LHCN-M2 (cell line): ENCODE data around the gene NPFFR1. TPM values are rescaled to one million over a fixed set of nuclear protein-coding genes. Genes with fewer than 3 reads are reported as not detected.
"Not testable (repeated sequence)": the region's sequence is repeated elsewhere in the genome, so short reads cannot be mapped to it uniquely, and the experiment has no call there.

Experiments
- DNase-seq: peaks from one replicate; pipeline ENCODE4 v3.0.0-alpha.2; 2012; ENCODE audit warnings: low read depth
- total RNA-seq: library from RNA; depleted of rRNA; stranded (reverse); fragments of >200 nt; gene quantifications from 2 replicates; pipeline ENCODE4 v1.2.3, GENCODE V29; 2014

NPFFR1 gene
- total RNA-seq, 1 experiment from 2014 or later, result not detected

- DNase-seq, result no peak
These were observed 2.8 kb upstream of the NPFFR1 start for GRCh38 chr10:70286616-70287015.

DNA sequence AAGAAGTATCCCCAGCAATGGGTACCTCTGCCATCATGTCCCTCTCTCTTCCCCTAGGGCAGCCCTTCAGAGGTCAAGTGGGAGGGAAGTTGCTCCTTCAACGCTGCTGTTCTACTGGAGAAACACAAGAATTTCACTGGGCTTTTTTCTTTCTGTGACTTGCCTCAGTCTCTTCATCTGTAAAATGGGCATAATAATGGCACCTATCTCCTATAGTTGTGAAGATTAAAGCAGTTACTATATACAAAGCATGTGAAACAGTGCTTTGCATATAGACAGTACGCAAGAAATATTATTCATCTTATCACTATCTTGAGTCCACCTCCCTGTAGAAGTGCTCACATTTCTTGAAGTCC is 1.6 kb upstream of the NPFFR1 start:
- no peak for DNase-seq

DNA sequence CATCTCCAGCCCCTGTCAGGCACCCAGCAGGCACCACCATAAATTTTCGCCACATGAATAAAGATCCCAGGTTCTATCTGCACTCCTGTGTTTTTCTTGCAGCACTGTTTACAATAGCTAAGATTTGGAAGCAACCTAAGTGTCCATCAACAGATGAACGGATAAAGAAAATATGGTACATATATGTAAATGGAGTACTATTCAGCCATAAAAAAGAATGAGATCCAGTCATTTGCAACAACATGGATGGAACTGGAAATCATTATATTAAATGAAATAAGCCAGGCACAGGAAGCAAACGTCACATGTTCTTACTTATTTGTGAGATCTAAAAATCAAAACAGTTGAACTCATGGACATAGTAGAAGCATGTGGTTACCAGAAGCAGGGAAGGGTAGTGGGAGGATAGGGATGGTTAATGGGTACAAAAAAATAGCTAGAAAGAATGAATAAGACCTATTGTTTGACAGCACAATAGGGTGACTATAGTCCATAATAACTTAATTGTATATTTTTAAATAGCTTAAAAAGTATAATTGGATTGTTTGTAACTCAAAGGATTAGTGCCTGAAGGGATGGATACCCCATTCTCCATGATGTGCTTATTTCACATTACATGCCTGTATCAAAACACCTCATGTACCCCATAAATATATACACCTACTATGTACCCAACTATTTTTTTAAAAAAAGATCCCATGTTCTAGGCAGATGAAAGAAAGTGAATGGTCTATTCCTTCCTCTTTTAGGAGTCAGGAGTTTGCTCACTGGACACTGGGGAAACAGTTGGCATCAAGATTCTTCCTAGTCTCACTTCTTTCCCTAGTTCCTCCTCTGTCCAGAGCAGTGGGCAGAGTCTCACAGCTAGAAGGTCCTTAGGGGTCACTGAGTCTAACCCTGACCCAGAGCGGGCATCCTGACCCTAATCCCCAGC is 1.0 kb upstream of the NPFFR1 start:
- DNase-seq, result no peak

GRCh38 chr10:70283071-70283444 is 746 bp downstream of the NPFFR1 start:
- no peak for DNase-seq

DNA sequence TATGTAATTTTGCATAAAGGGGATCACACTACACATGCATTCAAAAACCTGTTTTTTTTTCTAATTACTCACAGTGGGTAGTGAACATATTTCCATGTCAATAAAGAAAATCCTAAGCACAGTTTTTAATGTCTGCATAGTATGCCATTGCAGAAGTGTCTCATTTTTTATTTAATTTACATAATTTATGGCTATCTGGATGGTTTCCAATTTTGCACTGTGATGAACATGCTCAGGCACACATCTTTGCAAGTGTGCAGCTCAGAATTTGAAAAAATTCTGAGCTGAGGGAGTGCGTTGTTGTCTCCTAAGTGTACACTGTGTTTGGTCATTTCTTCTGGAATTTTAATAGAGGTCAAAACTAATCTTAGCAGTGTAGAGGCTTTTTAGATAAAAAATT is 2.2 kb downstream of the NPFFR1 start:
- DNase-seq, result no peak

- DNase-seq, result no peak
These were observed 3.7 kb downstream of the NPFFR1 start for GRCh38 chr10:70280099-70280498.

GRCh38 chr10:70277396-70278030 is 6.3 kb downstream of the NPFFR1 start:
- DNase-seq, result no peak

GRCh38 chr10:70274643-70275042 is 9.2 kb downstream of the NPFFR1 start:
- DNase-seq, result peak; percentile 46

DNA sequence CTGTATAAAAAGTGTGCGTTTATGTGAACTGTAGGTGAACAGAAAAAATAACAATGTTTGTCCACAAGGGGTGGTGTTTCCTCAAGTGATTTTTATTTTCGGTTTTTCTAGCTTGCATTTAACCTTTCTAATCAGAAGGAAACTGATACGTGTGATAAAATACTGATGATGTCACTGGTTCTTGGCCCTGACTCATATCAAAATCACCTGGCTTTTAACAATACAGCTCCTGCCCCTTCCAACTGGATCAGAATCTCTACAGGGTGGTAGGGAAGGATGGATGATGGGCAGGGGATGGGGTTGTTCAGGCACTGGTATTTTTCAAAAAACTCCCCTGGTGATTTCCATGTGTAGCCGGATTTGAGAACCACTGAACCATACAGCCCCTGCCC is 10.9 kb downstream of the NPFFR1 start:
- no peak for DNase-seq

DNA sequence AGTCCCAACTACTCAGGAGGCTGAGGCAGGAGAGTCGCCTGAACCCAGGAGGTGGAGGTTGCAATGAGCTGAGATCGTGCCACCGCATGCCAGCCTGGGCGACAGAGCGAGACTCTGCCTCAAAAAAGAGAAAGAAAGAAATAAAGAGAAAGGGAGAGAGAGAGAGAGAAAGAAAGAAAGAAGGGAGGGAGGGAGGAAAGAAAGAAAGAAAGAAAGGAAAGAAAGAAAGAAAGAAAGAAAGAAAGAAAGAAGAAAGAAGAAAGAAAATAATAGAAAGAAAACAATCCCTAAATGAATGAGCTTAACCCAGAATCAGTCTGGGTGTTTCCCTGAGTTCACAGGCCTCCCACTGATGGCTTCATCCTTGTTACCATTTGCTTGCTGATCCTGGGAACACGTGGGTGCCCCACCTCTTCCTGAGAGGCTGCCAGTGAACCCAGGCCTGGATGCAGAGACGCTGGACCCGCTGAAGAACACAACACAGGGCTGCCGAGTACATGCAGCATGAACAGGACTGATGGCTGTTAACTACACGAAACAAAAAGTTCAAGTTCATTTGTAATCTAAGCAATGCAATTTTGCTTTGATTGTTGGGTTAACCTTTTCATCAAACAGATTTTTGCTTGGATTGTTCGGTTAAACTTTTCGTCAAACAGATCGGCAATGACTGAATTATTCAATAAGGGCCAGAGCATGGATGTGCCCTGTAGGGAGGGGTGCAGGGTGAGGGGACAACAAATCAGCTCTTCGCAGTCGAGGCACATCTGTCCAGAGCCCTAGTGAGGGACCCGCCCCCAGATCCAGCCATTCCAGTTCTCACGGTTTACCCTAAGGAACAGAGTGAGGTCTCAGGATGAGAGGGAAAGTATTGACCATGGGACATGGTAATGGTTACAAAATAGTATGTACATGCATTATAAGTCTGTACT is 11.5 kb downstream of the NPFFR1 start:
- no peak for DNase-seq

- DNase-seq, result no peak
These were observed 12.9 kb downstream of the NPFFR1 start for GRCh38 chr10:70270952-70271351.

GRCh38 chr10:70269741-70270140 is 14.1 kb downstream of the NPFFR1 start:
- DNase-seq, result no peak

- DNase-seq, result peak; percentile 80
These were observed 15.4 kb downstream of the NPFFR1 start for GRCh38 chr10:70268376-70268775.

DNA sequence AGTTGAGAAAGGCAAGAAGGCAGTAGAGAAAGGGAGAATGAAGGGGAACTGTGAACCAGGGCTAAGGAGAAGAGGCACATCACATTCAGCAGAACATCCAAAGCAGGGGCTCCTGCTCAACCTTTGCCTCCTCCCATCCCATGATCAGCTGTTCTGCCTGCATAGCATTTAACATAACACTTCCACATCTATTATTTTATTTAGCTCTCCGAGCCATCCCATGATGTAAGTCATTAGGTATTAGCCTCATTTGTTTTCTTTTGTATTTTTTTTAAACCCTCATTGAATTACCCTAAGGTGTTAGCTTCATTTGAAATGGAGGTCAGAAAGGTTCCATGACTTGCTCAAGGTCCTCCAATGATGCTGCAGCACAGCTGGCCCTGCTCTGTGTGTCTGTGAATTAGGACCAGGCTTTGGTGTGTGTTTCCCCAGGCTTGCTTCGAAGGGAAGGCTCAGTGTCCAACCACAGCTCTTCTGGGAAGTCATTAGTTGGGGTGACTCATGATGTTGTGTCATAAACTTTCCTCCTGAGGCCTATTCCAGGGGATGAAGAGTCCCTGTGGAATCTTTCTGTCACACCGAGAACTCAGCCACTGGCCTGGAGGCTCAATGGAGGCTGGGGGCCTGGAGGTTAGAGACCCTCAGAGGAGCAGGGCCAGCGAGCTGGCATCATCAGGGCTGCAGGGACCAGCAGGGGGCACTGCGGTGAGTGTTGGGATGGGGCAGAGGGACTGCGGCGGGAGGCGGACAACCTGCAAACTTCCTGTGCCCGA is 16.5 kb downstream of the NPFFR1 start:
- peak; percentile 98 for DNase-seq

DNA sequence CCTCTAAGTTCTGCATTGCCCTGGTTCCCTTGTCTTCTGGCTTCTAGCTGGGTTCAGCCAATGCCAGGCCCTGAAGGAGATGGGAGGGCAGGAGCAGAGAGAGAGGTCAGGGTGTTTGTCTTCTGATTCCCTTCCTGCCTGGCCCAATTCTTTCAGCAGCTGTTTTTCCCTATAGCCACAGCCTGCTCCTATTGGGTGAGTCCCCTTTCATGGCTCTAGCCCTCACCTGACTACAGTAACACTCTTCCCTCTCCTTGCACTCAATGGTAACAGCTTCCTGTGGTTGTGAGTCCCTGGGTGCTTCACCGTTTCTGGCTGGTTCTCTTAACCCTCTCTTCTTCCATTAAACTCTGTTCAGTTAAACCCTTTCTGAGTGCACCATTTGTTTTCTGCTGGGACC is 17.1 kb downstream of the NPFFR1 start:
- peak; percentile 25 for DNase-seq

GRCh38 chr10:70266056-70266455 is 17.7 kb downstream of the NPFFR1 start:
- no peak for DNase-seq

- DNase-seq, result no peak
These were observed 18.6 kb downstream of the NPFFR1 start for GRCh38 chr10:70265032-70265689.

DNA sequence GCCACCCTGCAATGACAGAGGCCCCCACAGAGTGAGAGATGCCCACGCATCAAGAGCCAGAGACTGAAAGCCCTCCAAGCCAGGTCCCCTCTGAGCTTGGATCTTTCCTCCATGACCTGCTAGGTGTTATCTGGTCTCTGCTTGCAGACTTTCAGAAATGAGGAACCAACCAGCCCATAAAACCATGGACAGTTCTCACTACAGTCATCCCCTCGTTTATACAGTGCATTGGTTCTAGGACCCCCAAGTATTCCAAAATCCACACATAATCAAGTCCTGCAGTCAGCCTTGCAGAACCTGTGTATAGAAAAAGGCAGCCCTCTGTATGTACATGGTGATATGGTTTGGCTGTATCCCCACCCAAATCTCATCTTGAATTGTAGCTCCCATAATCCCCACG is 23.1 kb downstream of the NPFFR1 start:
- DNase-seq, result no peak

- no peak for DNase-seq
These were observed 23.5 kb downstream of the NPFFR1 start for GRCh38 chr10:70260259-70260658.

DNA sequence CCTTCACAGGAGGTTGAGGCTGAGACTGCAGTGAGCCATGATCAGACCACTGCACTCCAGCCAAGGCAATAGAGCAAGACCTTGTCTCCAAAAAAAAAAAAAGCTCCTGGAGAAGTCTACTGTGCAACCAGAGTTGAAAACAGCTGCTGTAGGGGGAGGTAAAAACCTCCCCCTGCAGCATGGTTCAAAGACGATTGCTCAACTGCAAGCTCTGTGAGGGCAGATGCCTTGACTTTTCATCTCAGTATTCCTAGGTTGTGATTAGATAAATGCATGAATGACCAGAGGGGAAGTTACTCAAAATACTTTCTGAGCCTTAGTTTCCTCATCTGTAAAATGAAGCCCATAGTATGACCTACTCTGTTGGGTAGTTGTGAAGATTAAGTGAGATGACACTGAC is 25.6 kb downstream of the NPFFR1 start:
- no peak for DNase-seq

DNA sequence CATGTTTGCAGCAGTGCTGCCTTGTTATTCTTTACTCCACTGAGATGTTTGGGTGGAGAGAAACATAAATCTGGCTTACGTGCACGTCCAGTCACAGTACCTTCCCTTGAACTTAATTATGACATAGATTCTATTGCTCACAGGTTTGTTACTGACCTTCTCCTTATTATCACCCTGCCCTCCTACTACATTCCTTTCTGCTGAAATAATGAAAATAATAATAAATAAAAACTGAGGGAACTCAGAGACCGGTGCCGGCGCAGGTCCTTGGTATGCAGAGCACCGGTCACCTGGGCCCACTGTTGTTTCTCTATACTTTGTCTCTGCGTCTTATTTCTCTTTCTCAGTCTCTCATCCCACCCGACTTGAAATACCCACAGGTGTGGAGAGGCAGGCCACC is 26.0 kb downstream of the NPFFR1 start:
- DNase-seq, result not testable (repeated sequence)
